Activated CD8-positive, alpha-beta memory T cell treated with anti-CD3 and anti-CD28 coated beads, Interleukin-2, amount 50 U/mL, for 48 hours (primary cell): Measurements from ENCODE around the gene DPYSL5.
"Not testable (repeated sequence)": the region's sequence is repeated elsewhere in the genome, so short reads cannot be mapped to it uniquely, and the experiment has no call there.

Experiments
- DNase-seq: peaks from one replicate; pipeline ENCODE4 v3.0.0-alpha.2; 2020

The DPYSL5 gene

DNA sequence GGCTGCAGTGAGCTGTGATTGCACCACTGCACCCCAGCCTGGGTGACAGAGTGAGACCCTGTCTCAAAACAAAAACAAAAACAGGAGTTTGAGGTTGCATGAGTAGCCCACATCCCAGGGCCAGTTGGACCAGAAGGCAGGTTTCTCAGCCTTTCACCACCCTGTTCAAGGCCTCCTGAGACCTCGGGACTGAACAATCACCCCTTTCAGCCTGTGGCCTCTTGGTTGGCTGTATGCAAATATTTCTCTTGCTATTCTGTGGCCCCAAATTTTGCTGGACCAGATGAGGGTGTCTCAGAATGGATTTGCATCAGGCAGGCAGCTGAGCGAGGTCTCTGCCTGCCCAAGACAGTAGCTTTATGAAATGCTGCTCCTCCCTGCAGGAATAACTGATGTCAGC lies 56.9 kb downstream of the DPYSL5 start:
- DNase-seq: no peak

DNA sequence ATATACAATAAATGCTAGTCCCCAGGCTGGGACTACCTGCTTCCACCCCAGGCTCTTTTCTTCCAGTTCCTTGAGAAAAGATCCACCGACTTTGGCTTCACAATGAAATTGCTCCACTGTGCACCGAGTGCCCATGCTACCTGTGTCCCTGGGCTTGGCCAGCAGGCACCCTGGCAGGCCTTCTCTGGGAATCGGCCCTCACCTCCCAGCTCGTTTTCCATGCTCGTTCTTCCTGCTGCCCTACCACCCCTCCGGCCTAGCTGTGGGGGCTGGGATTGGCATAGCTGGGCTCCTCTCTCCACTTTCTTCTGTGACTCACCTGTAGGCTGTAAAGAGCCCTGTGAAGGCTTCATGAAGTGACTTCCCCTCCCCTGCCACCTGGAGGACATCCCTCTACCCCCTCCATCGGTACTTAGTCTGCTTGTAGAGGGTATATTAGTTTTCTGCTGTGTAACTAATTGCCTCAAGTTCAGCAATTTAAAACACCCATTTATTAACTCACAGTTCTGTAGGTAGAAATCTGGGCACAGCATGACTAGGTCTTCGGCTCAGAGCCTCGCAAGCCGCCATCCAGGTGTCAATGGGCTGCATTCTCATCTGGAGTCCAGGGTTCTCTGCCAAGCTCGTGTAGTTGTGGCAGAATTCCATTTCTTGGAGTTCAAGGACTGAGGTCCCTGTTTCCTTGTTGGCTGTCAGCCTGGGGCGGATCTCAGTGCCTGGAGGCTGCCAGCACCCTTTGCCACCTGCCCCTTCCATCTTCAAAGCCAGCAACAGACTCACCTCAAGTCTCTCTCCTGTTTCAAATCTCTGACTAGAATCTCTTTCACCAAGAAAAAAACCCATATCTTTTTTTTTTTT lies 57.6 kb downstream of the DPYSL5 start:
- no peak for DNase-seq

DNA sequence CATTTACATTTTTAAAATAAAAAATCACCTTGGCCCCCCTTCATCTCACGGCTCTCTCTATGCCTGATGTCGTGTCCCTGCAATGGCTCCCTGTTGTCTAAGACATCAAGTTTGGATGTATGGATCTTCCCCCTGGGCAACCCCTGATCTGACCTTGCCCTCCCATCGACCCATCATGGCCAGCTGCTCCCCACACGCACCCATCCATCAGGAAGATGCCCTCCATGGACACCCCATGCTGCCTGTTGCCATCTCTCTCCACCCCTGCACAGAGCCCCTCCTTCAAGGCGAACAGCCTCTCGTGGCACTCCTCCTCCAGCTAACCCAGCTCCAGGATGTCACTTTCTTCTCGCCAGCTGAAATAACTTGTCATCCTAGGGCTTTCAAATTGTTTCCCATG lies 59.5 kb downstream of the DPYSL5 start:
- DNase-seq: no peak

DNA sequence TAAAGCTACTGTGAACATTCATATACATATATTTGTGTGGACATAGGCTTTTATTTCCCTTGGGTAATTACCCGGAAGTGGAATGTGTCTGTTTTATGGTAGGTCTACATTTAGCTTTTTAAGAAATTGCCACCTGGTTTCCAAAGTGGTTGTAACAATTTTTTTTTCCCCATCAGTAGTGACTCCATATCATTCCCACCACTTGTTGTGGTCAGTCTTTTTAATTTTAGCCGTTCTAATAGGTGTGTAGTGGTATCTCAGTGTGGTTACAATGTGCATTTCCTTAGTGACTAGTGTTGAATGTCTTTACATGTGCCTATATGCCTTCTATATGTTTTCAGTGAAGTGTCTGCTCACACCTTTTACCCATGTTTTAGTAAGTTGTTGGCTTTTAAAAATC lies 62.2 kb downstream of the DPYSL5 start:
- DNase-seq: no peak

DNA sequence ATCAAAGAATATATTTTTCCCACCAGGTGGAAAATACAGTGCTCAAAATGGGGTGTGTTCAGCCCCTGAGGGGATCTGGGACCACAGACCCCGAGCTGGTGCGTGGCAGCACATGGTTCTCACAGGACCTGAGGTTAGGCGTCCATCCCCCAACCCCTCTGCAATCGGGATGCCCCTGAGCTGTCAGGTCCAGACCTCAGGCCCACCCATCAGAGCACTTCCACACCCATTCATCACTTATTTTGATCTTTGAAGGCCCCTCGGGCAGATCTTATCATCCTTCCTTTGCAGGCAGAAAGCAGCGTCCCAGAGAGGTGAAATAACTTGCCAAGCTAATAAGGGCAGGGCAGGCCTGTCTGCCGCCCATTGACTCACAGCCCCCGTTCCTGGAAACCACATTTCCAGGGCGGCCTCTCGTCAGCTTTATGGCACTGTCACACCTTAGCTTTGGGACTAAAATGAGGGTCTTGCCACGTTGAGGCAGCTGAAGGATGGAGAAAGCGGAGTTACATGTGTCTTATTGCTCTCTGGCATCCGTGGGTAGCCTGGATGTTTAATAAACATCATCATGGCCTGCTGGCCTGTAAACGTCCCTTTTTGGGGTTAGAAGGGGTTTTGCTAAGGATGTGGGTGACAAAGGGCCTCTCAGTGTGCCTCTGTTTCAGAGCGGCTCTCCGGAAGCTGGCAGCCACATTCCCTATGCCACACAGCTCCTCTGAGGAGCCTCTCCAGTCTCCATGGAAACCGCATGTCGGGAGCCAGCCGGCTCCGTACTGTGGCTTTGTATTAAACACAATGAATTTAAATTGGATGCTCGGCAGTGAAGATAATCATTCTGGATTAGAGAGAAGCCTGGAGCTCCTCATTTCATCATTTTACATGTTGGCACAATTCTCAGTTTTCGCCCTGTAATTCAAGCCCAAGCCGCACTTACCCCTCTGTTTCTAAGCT lies 64.3 kb downstream of the DPYSL5 start:
- no peak for DNase-seq

DNA sequence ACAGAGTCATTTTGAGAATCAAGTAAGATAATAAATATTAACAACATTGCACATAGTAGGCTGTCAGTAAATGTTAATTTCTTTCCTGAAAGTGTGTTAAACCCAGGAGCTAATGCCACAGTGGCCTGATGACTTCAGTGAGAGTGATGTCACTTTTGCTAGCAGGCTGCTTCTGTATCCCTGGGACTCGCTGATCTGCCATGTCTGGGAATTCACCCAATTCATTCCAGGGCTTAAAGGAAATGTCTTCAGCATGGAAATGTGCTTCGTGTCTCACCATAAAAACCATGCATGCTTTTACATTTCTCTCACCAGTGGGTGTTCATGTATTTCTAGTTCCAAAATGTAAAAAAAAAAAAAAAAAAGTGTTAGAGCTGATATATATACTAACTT lies 65.7 kb downstream of the DPYSL5 start:
- no peak for DNase-seq

DNA sequence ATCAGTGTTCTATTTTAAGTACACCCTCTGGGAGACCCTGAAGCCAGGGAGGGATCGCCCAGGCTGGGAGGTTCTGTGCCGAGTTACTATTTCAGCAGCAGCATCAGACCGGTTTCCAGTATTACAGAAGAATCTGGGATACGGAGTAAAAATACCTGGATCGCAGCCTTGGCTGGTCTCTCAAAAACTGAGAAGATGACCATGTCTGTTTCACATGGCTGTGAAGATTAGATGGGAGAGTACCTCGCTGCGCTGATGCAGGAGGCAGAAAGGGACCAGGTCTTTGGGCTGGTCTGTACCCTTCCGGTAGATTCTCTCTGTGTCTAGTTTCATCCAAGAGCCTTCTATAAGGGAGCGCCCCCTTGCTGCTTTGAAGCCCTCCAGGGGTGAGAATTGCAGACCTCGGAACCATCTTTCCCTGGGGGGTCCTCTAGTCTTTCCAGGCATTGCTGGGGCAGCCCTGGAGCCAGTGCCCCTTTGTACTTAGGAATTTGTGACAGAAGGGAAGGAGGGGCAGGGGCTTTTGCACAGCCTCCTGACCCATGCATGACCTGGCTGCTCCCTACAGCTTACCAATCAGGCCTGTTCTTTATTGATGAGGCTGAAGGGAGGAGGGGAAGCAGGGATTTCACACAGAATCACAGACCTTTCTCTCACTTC lies 66.2 kb downstream of the DPYSL5 start:
- DNase-seq: no peak

DNA sequence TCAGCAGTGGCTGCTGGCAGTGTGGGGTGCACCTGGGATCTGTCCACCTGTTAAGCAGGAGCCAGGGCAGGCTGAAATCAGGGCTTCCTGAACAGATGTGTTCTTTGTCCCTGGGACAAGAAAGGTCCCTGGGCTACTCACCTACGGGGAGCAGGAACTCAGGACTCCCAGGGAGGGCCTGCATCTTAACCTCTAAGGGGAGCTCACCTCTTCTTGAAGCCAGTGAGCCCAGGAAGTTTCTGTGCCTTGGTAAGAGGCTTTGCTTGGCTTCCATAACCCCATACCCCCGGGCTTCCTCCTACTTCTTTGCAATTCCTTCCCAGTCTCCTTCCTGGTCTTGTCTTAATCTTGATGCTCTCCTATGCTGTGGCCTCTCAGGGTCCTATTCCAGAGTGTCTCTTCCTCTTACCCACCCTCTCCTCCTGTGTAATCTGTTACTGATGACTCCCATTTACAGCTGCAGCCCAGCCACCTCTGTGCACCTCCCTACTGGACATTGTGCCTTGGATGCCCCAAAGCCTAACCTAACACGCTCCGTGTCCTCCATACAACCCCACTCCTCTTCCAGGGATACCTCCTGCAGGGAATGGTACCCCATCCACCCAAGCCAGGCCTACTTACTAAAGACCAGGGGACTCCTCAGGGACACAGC lies 66.9 kb downstream of the DPYSL5 start:
- no peak for DNase-seq

DNA sequence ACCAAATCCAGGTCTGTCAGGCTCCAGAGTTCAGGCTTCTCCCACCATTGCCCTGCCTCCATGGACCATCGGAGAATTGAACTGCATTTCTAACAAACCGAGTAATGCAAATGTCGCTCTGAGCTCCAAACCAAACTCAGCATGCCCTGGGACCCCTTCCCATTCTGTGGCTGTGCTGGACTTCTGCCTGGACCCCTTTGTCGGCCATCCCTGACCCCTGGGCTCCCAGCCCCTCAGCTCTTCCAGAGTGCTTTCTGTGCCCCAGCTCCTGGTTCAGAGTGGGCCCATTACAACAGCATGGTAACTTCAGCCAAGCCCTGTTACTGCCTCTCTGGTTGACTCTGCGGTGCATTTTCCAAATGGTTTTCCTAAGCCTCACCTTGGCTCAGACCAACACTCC lies 67.4 kb downstream of the DPYSL5 start:
- DNase-seq: no peak

DNA sequence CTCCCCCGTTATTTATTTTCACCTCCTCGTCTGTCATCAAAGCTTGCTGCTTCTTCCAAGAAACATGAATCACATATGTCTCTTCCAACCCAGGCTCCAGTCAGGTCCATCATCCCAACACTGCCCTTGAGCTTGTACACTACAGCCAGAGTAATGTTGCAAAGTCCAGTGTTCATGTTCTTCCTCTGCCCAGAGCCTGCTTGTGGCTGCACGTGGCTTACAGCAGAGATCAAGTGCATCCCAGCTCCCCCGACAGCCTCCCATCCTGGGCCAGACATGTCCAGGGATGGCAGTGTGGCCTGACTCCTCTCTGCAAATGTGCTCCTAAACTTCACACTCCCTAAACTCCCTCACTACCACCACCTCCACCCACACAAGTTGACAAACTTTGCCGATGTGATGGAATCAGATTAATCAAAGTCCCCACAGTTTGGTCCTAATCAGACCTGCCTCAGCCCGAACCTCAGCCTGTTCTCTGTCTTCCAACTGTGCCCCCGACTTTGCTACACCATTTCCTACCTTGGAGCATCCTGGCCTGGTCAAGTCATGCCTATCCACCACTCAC lies 68.3 kb downstream of the DPYSL5 start:
- DNase-seq: no peak

DNA sequence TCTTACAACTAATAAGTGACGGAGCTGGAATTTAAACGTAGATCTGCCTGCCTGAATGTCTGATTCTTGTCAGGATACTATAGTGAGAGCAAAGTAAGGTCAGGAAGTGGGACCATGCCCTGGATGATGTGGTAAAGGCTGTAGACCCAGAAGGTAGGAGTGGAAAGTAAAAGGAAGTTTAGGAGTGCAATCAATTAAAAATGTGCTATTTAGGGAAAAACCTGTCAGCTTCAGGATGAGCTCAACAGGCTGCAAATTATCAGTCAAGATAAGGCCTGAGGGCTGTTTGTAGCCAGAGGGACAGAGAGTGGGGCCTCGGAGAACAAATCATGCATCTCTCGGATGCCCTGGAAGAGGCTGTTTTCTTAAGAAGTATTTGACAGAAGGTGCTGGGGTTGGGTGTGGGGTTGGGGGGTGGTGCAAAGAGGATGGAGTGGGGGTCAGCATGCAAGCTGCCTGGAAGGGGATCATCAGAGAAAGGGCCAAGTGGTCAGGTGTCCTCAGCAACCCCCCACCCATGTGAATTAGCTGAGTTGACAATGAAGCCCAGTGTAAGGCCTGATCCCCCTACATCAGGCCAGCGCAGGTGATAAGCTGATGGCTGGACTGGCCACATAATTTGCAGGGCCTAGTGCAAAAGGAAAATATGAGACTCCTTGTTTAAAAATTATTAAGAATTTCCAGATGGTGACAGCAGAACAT lies 69.4 kb downstream of the DPYSL5 start:
- DNase-seq: no peak

DNA sequence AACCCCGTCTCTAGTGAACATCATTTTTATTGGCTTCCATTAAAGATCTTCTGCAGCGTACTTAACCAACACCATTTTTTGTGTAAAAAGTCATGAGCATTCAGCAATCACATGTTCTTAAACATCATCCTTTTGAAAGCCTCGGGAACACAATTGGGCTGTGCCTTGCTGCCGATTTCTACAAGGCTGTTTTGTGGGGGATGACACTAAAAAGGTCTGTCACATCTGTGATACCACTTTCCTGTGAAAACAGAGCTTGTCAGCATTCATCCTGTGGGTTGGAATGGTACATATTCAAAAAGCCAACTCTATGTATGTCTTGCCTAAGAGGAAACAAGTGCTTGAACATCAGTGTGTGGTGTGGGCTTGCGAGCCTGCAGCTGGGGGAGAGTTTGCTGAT lies 73.4 kb downstream of the DPYSL5 start:
- DNase-seq: no peak

DNA sequence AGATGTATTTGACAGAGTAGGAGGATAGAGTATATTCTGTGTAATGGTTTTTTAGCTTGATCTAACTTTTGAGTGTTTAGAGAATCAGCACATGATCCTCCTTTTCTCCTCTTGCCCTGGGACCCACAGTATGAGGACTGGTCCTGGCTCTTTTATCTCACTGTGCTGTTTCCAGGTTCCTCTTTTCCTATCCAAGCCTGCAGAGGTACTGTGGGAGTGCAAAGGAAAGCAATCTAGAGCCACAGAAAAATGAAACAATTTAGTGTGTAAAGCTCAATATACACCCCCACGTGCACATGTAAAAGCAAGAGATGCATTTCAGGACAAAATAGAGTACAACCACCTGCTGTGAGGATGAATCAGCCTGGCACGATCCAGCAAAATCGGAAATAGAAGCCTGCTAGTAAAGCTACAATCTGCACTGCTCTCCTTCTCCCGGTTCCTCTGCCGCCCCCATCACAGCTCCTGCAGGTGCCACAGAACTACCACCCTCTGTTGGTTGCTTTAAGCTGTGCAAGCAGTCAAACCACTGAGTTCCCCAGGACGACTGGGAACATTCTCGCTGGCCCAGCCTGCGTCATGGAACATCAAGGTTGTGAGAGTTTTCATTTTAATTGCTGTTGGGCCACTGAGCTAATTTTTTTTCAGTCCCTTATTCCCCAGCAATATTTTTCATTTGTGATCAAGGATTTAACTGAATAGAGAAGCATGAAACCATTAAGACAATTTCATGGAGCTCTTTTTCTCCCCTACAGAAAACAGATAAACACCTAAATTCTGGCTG lies 74.7 kb downstream of the DPYSL5 start:
- peak; percentile 60 for DNase-seq

DNA sequence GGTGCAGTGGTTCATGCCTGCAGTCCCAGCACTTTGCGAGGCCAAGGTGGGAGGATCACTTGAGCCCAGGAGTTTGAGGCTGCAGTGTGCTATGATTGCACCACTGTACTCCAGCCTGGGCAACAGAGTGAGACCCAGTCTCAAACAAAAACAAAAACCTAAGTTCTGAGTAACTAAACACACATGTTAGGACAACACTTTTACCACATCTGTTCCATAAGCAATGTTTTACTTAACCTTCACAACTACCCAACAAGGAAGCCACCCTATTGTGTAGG lies 75.2 kb downstream of the DPYSL5 start:
- DNase-seq: not testable (repeated sequence)

DNA sequence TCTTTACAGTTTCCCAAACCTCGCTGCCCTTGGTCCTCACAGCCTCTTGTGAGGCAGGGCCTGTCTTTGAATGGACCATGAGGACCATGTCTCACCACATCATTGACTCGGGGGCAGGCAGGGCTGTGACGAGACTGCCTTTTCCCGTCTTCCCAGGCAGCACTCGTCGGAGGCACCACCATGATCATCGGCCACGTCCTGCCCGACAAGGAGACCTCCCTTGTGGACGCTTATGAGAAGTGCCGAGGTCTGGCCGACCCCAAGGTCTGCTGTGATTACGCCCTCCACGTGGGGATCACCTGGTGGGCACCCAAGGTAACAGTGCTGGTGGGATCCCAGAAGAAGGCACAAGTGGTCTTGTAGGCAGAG lies 76.8 kb downstream of the DPYSL5 start:
- no peak for DNase-seq

DNA sequence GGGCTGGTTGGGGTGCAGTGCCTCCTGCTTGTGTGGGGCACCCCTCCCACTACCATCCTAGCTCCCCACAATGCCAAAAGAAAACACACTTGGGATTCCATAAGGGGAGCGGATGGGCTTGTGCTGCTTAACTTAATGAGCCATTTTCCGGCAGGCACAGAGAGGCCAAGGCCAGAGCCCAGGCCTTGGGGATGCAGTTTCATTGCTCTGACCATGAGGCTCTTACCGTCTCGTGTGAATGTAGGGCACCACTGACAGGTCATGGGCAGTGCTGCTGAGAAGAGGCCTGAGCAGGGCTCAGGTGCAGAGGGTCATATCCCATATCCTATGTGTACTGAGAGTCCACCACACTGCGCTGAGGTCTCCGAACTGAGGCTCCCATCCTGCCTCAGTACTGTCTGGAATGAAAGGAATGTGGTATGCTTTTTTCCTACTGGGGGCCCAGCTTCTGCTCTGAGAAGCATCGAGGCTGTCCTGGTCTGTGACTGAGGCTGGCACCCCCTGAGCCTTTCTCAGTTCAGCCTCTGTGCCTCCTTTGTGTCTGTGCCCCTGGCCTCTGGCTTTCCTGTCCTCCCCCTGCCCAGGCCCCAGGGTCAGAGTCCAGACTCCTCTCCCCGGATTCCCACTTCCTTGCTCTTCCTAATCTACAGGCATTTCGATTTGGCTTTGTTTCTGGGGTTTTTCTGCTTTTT lies 77.3 kb downstream of the DPYSL5 start:
- DNase-seq: no peak

DNA sequence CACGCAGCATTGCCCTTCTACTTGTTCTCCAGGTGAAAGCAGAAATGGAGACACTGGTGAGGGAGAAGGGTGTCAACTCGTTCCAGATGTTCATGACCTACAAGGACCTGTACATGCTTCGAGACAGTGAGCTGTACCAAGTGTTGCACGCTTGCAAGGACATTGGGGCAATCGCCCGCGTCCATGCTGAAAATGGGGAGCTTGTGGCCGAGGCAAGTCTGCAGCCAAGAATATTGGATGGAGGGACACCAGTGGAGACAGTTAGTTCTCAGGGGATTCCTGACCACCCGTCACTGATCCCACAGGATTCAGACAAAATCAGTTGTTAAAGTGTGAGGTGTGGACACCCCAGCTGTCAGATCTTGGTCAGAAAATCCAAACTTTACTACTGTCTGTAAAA lies 79.3 kb downstream of the DPYSL5 start:
- DNase-seq: no peak

DNA sequence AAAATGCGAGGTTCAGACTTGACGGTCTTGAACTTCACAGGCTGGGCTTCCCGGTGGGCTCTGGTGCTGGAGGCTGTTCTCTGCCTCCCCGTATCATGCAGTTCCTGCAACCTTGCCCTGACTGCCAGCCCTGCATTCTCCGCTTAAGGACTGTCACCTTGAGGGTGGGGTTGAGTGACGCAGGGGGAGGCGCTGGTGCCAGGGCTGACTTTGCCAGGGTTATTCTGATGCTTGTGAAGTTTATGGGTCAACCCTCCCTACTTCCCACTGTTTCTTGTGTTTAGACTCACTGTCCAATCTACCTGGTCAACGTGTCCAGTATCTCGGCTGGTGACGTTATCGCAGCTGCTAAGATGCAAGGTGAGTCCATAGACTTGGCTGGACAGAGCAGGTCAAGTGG lies 85.0 kb downstream of the DPYSL5 start:
- DNase-seq: no peak

DNA sequence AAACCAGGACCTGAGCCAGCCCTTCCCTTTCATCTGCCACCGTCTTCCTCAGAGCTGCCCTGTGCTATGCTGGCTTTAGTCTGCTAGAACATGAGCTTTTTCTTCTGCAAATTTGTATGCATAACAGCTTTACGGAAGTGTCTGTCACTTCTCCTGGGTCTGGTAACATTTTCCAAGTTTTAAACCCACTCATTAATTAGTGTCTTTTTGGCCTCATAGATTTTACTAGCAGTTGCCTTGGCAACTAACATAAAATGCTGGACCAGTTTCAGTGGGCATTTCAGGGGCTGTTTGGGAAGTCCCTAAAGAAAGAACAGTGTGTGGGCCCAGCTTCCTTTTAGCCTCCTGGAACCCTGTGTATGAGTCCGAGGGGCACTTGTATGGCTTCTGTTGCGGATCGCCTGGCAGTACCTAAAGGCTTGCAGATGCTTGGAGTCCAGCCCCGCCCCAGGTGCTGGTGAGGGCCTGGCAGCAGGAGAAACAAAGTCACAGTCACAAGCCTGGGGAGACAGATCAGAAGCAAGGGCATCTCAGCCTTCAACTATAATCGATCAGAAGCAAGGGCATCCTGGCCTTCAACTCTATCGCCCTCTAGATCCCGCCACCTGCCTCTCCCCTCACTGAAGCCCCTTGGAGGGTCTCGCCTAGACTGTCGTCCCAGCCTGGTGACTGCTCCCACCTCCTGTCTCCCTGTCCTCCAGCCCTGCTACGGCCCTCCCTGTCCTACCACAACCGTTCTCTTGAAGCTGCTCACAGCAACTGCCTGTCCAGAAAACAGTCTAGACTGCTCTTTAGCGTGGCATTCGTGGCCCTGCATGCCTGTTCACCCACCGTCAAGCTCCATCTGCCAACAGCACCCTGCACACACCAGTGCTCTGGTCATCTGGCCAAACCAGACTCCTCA lies 85.8 kb downstream of the DPYSL5 start:
- no peak for DNase-seq

DNA sequence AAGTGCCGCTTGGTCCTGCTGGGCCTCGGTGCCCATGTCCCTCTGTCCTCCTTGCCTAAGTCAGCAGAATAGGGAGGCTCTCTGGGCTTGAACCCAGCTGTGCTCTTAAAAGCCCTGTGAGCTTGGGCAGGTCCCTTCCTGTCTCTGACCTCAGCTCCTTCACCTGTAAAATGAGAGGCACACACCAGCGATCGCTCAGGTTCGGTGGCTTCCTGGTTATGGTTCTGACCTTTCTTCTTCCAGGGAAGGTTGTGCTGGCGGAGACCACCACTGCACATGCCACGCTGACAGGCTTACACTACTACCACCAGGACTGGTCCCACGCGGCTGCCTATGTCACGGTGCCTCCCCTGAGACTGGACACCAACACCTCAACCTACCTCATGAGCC lies 86.4 kb downstream of the DPYSL5 start:
- peak; percentile 29 for DNase-seq
